ENCODE results near the gene RHCE.
"Not testable (repeated sequence)": the region's sequence is repeated elsewhere in the genome, so short reads cannot be mapped to it uniquely, and the experiment has no call there.

Gene RHCE

GRCh38 chr1:25397549-25397948 lies 23.1 kb downstream of the RHCE start:
- not testable (repeated sequence) for DNase-seq (ENCODE audit: low read depth)

DNA sequence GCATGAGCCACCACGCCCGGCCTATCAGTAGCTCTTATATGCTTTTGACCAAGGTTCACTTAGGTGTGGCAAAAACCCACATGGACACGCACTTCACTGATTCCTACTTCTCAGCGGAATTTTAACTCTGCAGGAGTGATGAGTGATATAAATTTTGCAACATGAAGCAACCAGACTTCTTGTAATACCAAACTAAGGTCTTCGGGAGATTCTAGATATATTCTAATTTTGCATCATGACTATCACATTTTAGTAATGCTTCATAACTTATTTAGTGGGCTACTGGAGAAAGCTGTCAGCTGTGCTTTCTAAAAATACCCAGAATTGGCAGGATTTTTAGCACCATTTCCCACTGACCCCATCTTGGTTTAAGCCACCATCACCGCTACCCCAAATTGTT lies 27.8 kb downstream of the RHCE start:
- no peak for DNase-seq (ENCODE audit: low read depth)

GRCh38 chr1:25389721-25390120 lies 30.9 kb downstream of the RHCE start:
- not testable (repeated sequence) for DNase-seq (ENCODE audit: low read depth)

GRCh38 chr1:25388691-25389090 lies 31.9 kb downstream of the RHCE start:
- DNase-seq (ENCODE audit: low read depth): not testable (repeated sequence)

GRCh38 chr1:25387096-25387495 lies 33.5 kb downstream of the RHCE start:
- not testable (repeated sequence) for DNase-seq (ENCODE audit: low read depth)

- not testable (repeated sequence) for DNase-seq (ENCODE audit: low read depth)
Observed at GRCh38 chr1:25383875-25384274, 36.8 kb downstream of the RHCE start.

DNA sequence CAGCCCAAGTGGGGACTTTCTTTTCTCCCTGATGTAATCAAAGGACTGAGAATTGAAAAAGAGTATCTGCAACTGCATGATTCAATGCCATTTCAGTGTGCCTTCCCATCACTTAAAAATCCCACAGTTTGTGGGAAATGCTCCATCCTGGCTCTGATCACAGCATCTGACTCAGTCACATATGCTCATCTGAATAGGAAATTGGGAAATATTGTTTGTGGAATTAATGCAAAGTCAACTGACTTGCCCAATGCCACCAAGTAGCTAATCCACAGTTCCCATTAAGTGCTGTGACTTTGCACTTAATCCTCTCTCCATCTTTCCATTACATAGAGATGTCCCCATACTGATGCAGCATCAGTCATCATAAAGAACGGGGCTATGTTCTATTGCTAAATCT lies 37.5 kb downstream of the RHCE start:
- not testable (repeated sequence) for DNase-seq (ENCODE audit: low read depth)

DNA sequence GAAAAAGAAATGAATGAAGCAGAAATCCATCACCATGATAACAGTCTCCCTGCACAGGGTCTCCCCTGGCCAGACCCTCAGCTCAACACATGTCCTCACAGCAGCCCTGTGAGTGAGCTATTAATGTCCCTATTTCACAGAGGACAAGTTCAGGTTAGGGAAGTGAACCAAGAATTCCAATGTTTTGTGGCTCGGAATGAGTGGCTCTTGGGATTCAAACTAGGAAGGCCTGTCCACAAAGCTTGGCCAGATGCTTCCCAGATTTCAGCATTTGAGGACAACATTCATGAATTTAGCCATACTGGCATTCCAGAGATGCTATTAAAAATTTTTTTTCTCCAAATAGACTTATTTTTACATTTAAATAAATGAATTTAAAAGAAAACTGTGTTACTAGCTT lies 38.1 kb downstream of the RHCE start:
- not testable (repeated sequence) for DNase-seq (ENCODE audit: low read depth)

GRCh38 chr1:25378367-25378766 lies 42.3 kb downstream of the RHCE start:
- not testable (repeated sequence) for DNase-seq (ENCODE audit: low read depth)

DNA sequence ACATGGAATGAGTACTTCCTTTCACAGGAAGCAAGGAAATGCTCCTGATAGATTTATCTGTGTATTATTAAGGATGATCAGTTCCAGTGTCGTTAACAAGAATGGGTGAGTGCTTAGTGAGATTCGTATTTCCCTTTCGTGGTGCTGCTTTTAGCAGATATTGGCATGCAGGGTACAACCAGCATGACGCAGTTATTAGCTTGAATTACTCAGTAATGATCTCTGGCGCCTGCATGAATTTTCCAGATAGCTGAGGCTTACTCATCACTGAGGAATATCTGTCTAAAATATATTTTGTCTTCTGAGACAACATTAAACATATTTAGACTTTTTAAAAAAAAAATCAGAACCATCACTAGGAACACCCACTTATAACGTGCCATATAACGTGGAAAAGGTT lies 48.9 kb downstream of the RHCE start:
- DNase-seq (ENCODE audit: low read depth): not testable (repeated sequence)

GRCh38 chr1:25369691-25370271 lies 50.8 kb downstream of the RHCE start:
- DNase-seq (ENCODE audit: low read depth): not testable (repeated sequence)

DNA sequence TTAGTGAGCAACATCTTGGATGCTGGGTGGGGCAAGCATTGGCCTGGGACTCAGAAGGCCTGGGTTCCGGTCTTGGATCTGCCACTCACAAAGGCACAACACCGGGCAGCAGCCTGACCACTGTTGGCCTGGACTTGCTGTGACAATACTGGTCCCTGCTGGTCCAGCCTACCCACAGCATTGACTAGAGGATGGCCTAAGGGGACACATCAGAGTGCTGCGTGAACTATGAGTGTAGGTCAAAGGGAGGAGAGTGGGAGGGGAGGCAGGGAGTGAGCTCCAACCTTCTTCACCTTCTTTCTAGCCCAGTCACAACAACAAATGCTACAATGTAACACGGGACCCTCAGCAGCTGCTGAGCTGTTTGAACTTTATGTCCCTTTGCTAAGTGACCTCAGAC lies 51.4 kb downstream of the RHCE start:
- no peak for DNase-seq (ENCODE audit: low read depth)

- not testable (repeated sequence) for DNase-seq (ENCODE audit: low read depth)
Observed at GRCh38 chr1:25362634-25363559, 57.7 kb downstream of the RHCE start.

DNA sequence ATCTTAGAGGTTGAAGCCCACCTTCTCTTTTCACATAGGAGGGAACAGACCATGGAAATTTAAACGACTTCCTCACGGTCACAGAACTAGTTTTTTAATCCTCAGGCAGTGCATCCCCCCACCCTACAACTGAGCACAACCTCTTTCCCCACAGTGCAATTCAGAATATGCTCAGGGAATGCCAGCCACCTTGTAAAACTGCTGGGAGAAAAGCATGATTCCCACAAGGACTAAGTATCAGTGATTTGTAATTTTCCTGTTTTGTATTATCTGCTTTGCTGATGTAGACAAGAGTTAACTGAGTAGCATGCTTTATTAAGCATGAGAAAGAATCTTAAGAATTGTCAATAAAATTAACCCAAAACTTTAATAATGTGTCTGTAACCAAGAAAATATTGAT lies 58.7 kb downstream of the RHCE start:
- no peak for DNase-seq (ENCODE audit: low read depth)

DNA sequence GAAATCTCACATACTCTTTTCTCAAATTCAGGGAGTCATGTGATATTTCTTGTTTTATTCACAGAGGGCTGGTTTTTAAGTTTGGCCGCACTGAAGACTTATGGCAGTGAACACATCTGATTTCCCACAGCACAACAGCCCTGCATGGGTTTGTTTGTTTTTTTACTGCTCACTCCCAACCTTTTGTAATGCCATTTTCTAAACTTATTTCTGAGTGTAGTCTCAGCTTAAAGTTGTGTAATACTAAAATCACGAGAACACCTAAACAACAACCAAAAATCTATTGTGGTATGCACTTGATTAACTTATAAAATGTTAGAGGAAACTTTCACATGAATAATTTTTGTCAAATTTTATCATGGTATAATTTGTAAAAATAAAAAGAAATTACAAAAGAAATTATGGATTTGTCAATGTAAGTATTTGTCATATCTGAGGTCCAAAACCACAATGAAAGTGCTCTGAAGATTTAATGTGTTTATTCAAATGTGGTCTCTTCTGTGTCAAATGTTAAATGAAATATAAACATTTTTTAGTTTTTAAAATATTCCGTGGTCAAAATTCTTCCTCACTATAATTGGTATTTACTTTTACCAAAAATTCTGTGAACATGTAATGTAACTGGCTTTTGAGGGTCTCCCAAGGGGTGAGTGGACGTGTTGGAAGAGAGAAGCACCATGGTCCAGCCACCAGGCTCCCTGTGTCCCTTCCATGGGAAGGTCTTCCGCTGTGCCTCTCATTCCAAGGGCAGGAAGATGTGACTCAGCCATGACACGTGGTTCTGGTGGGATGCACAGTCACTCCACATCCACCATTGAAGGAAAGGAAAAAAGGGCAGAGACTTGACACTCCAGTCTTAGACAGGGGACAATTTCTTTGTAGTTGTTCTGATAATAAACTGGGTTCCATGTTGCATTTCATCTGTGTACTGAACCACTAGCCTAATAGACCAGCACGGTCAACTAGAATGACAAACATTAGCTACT lies 59.7 kb downstream of the RHCE start:
- no peak for DNase-seq (ENCODE audit: low read depth)

DNA sequence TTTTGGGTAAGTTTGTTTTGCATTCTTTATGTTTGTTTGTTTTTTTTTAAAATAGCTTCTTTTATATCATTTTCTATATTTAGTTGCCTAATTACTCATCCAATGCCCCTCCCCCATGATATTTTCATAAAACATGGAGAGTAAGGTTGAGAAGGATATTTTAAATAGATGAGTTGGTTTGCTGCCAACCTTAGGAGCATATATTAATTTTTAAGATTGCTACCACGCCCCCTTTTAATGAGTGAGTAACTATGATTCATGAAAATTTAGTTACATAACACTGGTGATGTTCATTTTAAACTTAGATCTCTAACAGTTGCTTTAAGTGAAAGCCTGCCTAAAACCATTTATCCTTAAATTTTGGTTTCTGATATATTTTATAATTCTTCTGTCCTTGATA lies 63.8 kb downstream of the RHCE start:
- DNase-seq (ENCODE audit: low read depth): no peak

GRCh38 chr1:25356441-25356840 lies 64.2 kb downstream of the RHCE start:
- DNase-seq (ENCODE audit: low read depth): no peak

GRCh38 chr1:25355841-25356395 lies 64.7 kb downstream of the RHCE start:
- no peak for DNase-seq (ENCODE audit: low read depth)

- no peak for DNase-seq (ENCODE audit: low read depth)
Observed at GRCh38 chr1:25349606-25350005, 71.0 kb downstream of the RHCE start.

- no peak for DNase-seq (ENCODE audit: low read depth)
Observed at GRCh38 chr1:25347556-25347955, 73.1 kb downstream of the RHCE start.

DNA sequence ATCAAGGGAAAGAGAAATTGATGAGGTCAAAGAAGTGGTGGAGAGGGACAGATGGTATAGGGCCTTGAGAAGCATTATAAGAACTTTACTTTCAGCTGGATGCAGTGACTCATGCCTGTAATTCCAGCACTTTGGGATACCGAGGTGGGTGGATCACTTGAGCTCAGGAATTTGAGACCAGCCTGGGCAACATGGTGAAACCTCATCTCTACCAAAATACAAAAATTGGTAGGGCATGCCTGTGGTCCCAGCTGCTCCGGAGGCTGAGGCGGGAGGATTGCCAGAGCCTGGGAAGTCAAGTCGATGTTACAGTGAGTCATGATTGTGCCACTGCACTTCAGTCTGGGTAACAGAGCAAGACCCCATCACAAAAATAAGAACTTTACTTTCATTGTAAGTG lies 76.8 kb downstream of the RHCE start:
- no peak for DNase-seq (ENCODE audit: low read depth)

- DNase-seq (ENCODE audit: low read depth): no peak
Observed at GRCh38 chr1:25342846-25343245, 77.8 kb downstream of the RHCE start.

All from activated T-helper 1 cell treated with Interleukin-2 at 50 U/mL for 16 hours (primary cell).